BE2C (cell line): ENCODE results near the gene TEX264.
"Not testable (repeated sequence)": the region's sequence is repeated elsewhere in the genome, so short reads cannot be mapped to it uniquely, and the experiment has no call there.

ENCODE experiments used
- DNase-seq: peaks from one replicate; pipeline ENCODE4 v3.0.0-alpha.2; 2020
- H3K27me3 ChIP-seq: fragments of 250-450 bp; sonication (Bioruptor Pico); 2 replicates; pipeline ENCODE4 v1.5.1; 2020; ENCODE audit warnings: mild to moderate bottlenecking
- H3K36me3 ChIP-seq: fragments of 250-450 bp; sonication (Bioruptor Pico); 2 replicates; pipeline ENCODE4 v1.5.1; 2020; ENCODE audit warnings: mild to moderate bottlenecking
- H3K4me1 ChIP-seq: fragments of 250-450 bp; sonication (Bioruptor Pico); 2 replicates; pipeline ENCODE4 v1.5.1; 2020
- H3K4me3 ChIP-seq: 2 replicates; pipeline ENCODE4 v1.5.1; 2011; ENCODE audit warnings: low read depth, low read length
- H3K9me3 ChIP-seq: fragments of 250-450 bp; sonication (Bioruptor Pico); 2 replicates; pipeline ENCODE4 v1.5.1; 2020
- CTCF ChIP-seq: IDR thresholded peaks from 2 replicates; pipeline ENCODE4 v1.5.1; 2012; ENCODE audit warnings: mild to moderate bottlenecking, low read depth, low read length

The TEX264 gene

GRCh38 chr3:51637941-51638471, 33.0 kb upstream of the TEX264 start:
- peak; percentile 79 for TF ChIP-seq CTCF
- H3K4me3 ChIP-seq, result no peak overlapping the region
- DNase-seq, result peak; percentile 46
- no peaks in the 10 kb centered on the region for H3K4me1 ChIP-seq
- H3K9me3 ChIP-seq, result no peaks in the 10 kb centered on the region
- H3K36me3 ChIP-seq, result peaks cover 6% of the 10 kb centered on the region; the same call in 1 of the 2 replicates
- H3K27me3 ChIP-seq, result no peaks in the 10 kb centered on the region

GRCh38 chr3:51642462-51642861, 28.6 kb upstream of the TEX264 start:
- DNase-seq, result no peak
- Histone ChIP-seq H3K27me3 (no peaks in the 10 kb centered on the region), H3K9me3 (no peaks in the 10 kb centered on the region), H3K4me3 (no peak overlapping the region), H3K36me3 (peaks cover 15% of the 10 kb centered on the region), H3K4me1 (no peaks in the 10 kb centered on the region)
- peak; percentile 38 for TF ChIP-seq CTCF

GRCh38 chr3:51646091-51646490, 25.0 kb upstream of the TEX264 start:
- Histone ChIP-seq H3K4me1 (no peaks in the 10 kb centered on the region), H3K36me3 (peaks cover 15% of the 10 kb centered on the region)

GRCh38 chr3:51652103-51652502, 18.9 kb upstream of the TEX264 start:
- H3K36me3 ChIP-seq, H3K4me1 ChIP-seq, H3K9me3 ChIP-seq, H3K4me3 ChIP-seq, DNase-seq, H3K27me3 ChIP-seq: not testable (repeated sequence)

More at GRCh38 chr3:51646091-51646490, 25.0 kb upstream of the TEX264 start:
- no peak for TF ChIP-seq CTCF
- DNase-seq, result no peak
- Histone ChIP-seq H3K27me3 (no peaks in the 10 kb centered on the region), H3K4me3 (no peak overlapping the region), H3K9me3 (no peaks in the 10 kb centered on the region)

GRCh38 chr3:51653409-51653808, 17.6 kb upstream of the TEX264 start:
- H3K4me3 ChIP-seq, H3K36me3 ChIP-seq, H3K9me3 ChIP-seq, H3K27me3 ChIP-seq, H3K4me1 ChIP-seq, DNase-seq: not testable (repeated sequence)

GRCh38 chr3:51657234-51657633, 13.8 kb upstream of the TEX264 start:
- Histone ChIP-seq H3K27me3 (no peaks in the 10 kb centered on the region), H3K4me1 (no peaks in the 10 kb centered on the region), H3K9me3 (no peaks in the 10 kb centered on the region), H3K36me3 (no peaks in the 10 kb centered on the region), H3K4me3 (no peak overlapping the region)
- no peak for TF ChIP-seq CTCF
- DNase-seq, result no peak

GRCh38 chr3:51659942-51660341, 11.1 kb upstream of the TEX264 start:
- no peaks in the 10 kb centered on the region for H3K27me3 ChIP-seq
- DNase-seq, result no peak
- no peaks in the 10 kb centered on the region for H3K9me3 ChIP-seq
- no peaks in the 10 kb centered on the region for H3K4me1 ChIP-seq
- no peaks in the 10 kb centered on the region; the same call in 1 of the 2 replicates for H3K36me3 ChIP-seq
- no peak for TF ChIP-seq CTCF
- no peak overlapping the region for H3K4me3 ChIP-seq
